GM19467 (cell line): Measurements from ENCODE around the gene SLC9A1.
"Not testable (repeated sequence)": the region's sequence is repeated elsewhere in the genome, so short reads cannot be mapped to it uniquely, and the experiment has no call there.

Experiments used
- ATAC-seq: cut with Tn5 transposase; IDR thresholded peaks from one replicate; pipeline ENCODE4 v1.9.1; 2021; ENCODE audit warnings: mild to moderate bottlenecking, moderate library complexity; ENCODE audit not compliant: unreplicated experiment

The SLC9A1 gene

GRCh38 chr1:27135541-27136235 is 19.2 kb downstream of the SLC9A1 start:
- no peak for ATAC-seq

GRCh38 chr1:27133991-27134390 is 20.9 kb downstream of the SLC9A1 start:
- ATAC-seq: peak; percentile 52

- no peak for ATAC-seq
These were observed 21.8 kb downstream of the SLC9A1 start for GRCh38 chr1:27133158-27133557.

GRCh38 chr1:27132624-27133023 is 22.3 kb downstream of the SLC9A1 start:
- no peak for ATAC-seq

- ATAC-seq: no peak
These were observed 22.8 kb downstream of the SLC9A1 start for GRCh38 chr1:27132147-27132546.

GRCh38 chr1:27130798-27131197 is 24.1 kb downstream of the SLC9A1 start:
- ATAC-seq: no peak

- no peak for ATAC-seq
These were observed 25.7 kb downstream of the SLC9A1 start for GRCh38 chr1:27129225-27129624.

- no peak for ATAC-seq
These were observed 27.5 kb downstream of the SLC9A1 start for GRCh38 chr1:27127419-27127818.

GRCh38 chr1:27126391-27126790 is 28.5 kb downstream of the SLC9A1 start:
- ATAC-seq: no peak

GRCh38 chr1:27125125-27125524 is 29.8 kb downstream of the SLC9A1 start:
- ATAC-seq: not testable (repeated sequence)

- ATAC-seq: no peak
These were observed 30.5 kb downstream of the SLC9A1 start for GRCh38 chr1:27124405-27124804.

- no peak for ATAC-seq
These were observed 32.3 kb downstream of the SLC9A1 start for GRCh38 chr1:27122652-27123051.

- no peak for ATAC-seq
These were observed 34.1 kb downstream of the SLC9A1 start for GRCh38 chr1:27120854-27121253.

- no peak for ATAC-seq
These were observed 36.6 kb downstream of the SLC9A1 start for GRCh38 chr1:27118440-27118689.

GRCh38 chr1:27117733-27118439 is 37.0 kb downstream of the SLC9A1 start:
- ATAC-seq: no peak

- ATAC-seq: no peak
These were observed 38.2 kb downstream of the SLC9A1 start for GRCh38 chr1:27116697-27117096.

- ATAC-seq: no peak
These were observed 38.7 kb downstream of the SLC9A1 start for GRCh38 chr1:27116232-27116631.

GRCh38 chr1:27114546-27114945 is 40.4 kb downstream of the SLC9A1 start:
- ATAC-seq: no peak

GRCh38 chr1:27113861-27114260 is 41.1 kb downstream of the SLC9A1 start:
- ATAC-seq: no peak

- ATAC-seq: peak; percentile 84
These were observed 43.0 kb downstream of the SLC9A1 start for GRCh38 chr1:27111626-27112573.

- no peak for ATAC-seq
These were observed 45.7 kb downstream of the SLC9A1 start for GRCh38 chr1:27109103-27109822.
